HG02798 (cell line): ENCODE measurements around the gene CENPU.

ENCODE experiments used
- ATAC-seq: cut with Tn5 transposase; IDR thresholded peaks from one replicate; pipeline ENCODE4 v1.9.1; 2021; ENCODE audit warnings: mild to moderate bottlenecking; ENCODE audit not compliant: unreplicated experiment, poor library complexity

Gene CENPU

DNA sequence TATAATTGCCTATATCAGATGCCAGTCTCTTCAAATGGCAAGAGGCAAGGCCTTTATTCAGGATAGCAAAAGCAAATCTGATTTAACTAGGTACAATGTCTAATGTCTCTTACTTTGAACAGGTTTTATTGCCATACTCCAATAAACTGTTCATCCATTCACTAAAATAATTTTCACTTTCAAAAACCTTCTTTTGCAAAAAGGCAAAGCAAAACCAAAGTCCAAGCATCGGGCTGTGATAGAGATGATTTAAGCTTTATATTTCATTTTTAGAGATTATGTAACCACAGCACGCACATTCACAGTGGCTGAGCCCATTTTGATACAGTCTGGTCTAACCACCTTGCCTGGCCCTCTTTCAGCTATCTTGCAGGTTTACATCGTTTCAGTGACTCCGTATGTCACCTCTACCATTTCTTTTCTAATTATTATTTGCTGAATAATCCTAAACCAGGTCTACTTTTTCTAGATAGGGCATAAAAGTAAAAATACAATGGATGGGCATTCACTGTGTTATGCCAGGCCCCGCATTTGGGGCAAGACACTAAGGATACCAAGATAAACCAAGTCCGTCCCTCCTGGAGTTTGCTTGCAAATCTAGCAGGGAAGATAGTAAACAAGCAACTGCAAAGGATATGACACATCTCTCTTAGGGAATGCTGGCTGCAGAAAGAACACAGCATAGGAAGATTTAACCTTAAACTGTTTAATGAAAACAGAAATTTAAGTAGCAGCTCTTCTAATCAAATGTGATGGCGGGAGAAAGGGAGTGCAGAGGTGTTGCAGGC is 86.4 kb downstream of the CENPU start:
- no peak for ATAC-seq

DNA sequence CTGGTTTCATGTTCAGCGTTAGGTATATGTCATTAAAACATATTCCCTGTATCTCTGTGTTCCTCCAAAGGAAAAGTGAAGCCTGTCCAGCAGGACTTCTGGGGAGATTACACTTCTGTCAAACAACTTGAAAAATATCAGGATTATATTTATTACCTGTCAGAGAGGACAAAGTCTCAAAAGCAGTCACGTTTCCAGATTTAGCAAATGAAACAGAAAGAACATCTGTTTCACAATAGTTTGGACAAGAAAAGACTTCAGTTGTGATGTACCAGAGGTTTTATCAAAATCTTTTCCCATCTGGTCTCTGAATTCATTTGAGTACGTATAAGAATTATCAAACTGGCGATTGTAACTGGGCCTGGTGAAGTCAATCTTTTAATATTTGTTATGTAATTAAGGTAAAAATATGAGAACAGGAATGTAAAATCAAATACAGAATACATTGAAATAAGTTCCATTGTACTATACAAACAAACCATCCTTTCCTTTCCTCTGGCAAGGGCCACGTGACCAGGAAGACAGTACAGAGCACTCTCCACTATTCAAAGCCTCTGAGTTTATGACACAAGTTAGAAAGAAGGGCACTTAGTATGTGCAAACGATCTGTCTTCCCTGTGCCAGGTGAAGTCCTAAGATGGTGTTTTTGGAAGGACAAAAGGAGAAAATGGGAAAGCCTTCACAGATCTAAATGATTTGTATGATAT is 87.8 kb downstream of the CENPU start:
- no peak for ATAC-seq

DNA sequence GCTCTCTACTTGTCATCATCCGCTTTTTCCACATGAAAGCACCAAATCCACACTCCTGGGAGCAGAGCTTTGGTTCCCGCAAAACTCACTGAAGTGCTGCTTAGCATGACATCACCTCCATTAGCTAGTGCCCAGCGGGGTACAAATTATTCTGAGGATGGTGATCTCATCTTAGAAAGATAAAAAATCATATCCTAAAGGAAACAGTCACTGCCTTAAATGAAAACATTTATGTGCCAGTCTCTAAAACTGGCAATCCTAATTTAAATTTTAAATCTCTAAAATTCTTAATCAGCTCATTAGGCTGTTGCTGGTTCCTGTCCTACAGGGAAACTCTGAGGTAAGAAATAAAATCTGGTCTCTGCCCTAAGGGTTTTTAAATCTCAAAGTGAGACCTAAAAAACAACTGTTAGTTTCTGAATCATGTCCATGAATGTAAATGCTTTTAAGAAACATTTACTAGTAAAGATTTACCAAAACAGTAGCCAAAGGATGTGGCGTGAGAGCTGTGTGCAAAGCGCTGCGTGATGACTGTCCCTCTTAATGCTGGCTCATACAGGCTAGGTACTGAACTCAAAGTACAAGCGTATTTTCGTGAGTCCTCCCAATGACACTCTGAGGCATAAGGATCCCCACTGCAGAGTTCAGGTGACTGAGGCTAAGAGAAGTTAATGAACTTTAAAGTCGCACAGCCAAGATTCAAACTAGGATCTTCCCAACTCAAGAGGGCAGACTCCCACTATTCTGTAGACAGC is 89.2 kb downstream of the CENPU start:
- ATAC-seq: no peak
